Measurements from ENCODE around the gene NAAA.

GRCh38 chr4:75939890-75940691 lies 722 bp downstream of the NAAA start:
- no peak for TF ChIP-seq CTCF (conservative IDR thresholded peaks at IDR 0.05; ENCODE audit: low read depth, low read length)
- no peak for TF ChIP-seq EZH2 (IDR thresholded peaks at IDR 0.05; ENCODE audit: low read length, unreplicated experiment)
- no peak for TF ChIP-seq EZH2phosphoT487 (IDR thresholded peaks at IDR 0.05; ENCODE audit: borderline replicate concordance, low read length)
